Islet of Langerhans (tissue), 1 donor: ENCODE data around the gene FICD.
"Not testable (repeated sequence)": the region's sequence is repeated elsewhere in the genome, so short reads cannot be mapped to it uniquely, and the experiment has no call there.

ENCODE experiments used
- FAIRE-seq: peaks from one replicate; lab custom pipeline; 2011; peaks lifted over from hg19 to GRCh38; lab: Jason Lieb, UNC

The FICD gene

DNA sequence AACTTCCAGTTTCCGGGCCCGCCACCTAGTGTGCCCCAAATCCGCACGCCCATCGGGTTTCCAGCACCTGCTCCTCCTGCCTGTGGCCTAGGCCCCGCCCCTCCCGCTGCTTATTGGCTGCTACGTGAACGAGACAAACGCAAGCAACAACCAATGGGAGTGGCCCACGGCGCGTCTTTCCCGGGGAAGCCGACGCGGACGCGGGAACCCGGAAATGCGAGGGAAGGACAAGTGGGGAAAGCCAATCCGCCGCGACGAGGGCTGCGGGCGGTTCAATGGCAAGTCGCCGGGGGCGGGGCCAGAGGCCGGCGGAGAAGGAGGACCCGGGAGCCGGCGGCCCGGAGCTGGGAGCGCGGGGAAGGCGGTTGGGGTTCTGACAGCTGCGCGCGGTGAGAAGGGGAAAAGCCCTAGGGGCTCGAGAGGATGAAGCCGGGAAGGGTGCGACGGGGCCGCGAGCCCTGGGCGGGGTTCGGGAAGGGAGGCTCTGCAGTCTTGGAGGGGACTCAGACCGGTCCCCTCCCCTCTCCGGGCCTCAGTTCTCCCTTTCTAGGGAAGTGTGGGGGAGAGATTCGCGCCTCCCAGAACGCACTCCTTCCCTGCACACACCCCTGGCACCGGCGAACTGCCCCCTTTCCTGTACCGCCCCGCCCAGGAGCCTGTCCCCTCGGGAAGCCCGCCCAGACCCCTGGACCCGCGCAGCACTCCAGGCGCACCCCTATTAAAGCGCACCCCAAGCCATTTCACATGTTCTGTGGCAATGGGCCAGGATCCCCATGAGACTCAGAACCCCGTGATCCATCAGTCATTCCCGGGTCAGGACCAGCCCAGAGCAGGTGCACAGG, at the start of gene FICD:
TSS of gene FICD (plus strand) at position 305 of the 842 bp plus-strand sequence. CDS start 1,696 bp downstream, outside the sequence.
- no peak for FAIRE-seq

DNA sequence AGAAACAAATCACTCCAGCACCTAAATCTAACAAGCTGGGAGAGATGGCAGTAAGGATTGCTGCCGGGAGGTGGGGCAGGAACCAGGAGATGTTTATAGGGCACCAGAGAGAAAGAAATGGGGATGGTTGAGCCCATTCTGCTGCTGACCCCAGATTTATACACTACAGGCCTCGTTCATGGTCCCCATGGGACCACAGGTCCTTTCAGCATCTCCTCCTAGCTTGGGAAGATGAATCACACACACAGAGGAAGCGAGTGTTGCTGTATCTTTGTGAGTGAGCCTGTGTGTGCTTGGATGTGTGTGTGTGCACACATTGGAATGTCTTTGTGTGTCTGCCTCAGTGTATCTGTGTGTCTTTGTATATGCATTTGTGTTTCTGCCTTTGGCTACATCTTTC, 49.7 kb upstream of the FICD start:
- no peak for FAIRE-seq

DNA sequence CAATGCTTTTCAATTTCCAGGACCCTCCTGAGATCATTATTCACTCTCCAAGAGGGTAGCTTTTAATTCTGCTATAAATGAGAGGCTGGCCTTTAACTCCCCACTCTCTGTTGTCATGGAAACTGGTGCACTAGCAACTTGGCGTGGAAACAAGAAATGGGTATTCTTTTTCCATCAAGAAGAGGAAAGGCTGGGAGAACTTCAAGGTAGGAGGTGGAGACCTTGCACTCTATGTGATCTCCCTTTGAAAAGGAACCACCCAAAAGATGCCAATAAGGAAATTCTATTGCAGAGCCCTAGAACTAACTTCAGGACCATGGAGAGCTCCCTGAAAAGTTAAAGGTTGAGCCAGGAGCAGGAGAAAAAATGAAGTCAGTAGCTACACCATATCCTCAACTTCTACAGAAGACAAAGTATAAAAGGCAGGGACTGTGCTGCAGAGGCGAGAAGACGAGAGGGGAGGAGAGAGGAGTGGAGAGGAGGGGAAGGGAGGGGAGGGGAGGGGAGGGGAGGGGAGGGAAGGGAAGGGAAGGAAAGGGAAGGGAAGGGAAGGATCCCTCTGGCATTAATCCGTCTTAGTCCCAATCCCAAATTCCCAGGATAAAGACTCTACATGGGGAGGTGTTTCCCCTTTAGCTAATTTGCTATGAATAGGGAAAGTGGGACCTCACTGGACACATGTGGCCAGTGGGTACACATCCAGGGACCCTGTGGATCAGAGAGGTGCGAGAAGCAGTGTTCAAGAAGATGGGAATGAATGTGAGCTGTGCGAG, 46.7 kb upstream of the FICD start:
- FAIRE-seq = no peak

DNA sequence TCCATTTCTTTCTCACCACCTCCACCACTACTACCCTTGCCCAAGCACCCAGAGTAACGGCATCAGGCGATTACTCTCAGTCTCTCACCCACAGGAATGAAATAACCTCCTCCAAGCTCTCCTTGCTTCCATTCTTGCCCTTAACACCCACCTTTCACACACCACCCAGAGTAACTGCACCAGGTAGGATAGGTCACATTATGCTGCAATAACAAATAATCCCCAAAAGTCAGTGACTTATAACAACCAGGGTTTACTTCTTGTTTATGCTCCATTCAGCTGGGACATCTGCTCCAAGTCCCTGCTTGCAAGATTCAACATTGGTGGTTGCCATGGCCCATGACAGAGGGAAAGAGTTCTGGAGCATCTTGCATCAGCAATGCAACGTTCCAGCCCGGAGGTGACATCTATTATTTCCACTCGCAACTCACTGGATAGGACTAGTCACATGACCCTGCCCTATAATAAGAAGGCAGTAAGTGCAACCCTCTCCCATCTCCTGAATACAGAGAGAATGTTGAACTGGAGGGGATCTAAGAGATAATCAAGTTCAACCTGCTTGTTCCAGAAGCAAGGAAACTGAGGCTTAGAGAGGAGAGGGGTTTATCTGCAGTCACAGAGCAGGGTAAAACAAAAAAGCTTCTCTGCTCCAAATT, 41.5 kb upstream of the FICD start:
- no peak for FAIRE-seq

DNA sequence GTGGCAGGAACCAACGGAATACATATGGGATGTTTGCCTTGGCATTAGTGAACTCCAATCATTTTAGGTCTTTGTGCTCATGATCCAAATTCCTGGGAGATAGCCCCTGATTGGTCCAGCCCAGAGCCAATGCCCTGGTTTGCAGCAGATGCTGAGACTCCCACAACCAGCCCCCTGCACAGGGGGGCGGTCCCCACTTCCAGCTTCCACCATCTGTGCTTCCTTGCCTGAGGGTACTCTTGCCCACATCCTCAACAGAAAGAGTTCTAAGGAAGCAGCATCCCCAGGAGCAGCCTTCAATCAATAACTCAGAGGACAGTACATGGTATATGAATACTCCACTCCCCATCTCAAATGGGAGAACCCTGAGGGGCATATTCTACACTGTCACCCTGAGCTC, 39.7 kb upstream of the FICD start:
- FAIRE-seq = no peak

DNA sequence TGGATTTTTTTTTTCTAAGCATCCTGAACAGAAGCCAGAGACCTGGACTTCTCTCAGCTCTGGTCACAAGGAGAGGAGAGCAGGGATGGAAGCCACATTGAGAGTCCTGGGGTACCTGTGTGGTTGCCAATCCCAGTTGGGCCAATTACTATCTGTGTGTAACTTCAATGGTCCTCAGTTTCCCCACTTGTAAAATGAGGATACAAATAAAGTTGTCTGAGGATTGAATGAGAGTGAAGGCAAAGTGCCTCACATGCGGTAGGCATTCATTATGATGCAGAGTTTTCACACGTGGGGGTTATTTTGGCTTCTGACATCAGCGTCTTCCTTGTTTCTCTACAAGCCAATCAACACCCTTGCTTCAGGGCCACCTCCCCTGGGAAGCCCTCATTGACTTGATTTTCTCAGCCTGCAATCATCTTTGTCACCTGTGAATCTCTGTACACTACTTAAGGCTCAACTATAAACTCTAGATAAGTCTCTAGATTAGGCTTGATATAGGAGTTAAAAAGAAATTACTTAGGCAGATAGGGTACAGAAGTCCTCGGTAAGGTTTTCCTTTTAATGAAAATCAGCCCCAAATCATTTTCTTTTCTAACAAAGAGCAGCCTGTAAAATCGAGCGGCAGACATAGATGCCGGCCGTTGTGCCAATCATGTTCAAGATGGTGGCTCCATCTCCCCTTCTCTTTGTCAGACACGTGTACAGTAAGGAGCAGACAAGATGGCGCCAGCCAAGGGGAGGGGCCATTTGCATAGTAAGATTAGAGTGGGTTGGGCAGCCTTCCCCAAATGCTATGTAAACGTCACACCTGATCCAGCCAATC, 37.8 kb upstream of the FICD start:
- no peak for FAIRE-seq

DNA sequence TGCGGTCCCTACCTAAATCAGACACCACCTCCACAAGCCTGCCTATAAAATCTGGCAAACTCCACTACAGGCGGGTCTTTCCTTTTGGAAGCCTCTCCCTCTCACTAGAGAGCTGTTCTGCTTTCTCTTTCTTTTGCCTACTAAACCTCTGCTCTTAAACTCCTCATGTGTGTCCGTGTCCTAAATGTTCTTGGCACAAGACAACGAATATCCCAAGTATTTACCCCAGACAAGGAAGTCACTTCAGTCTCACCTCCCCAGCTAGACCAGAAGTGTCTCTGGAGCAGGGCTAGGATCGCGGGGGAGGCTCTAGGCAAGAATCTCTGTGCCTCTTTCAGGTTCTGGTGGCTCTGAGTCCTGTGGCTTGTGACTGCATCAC, 37.2 kb upstream of the FICD start:
- no peak for FAIRE-seq

DNA sequence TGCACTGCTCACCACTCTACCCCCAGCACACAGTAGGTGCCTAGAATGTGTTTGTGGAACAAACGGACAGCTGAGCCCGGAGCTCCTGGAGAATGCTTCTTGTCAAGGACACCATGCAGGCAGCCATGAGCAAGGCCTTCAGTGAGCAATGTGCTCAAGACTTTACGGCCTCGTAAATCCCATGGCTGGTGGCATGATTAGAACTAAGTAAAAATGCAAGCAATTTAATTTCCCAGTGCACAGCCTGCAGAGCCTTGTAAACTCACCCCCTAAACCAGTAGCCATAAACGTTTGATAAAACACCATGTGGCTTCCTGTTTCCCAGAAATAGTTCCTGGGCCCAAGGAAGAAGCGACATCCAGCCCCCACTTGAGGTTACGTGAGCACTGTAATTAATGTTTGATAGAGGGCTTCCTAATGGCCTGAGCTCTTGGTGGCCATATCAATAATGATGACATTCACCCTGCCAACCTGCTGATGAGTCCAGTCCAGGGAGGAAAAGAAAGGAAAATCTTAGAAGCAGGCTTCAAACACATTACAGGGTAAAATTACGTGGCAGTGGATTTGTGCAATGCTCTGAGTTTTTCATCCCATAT, 36.4 kb upstream of the FICD start:
- FAIRE-seq = no peak

DNA sequence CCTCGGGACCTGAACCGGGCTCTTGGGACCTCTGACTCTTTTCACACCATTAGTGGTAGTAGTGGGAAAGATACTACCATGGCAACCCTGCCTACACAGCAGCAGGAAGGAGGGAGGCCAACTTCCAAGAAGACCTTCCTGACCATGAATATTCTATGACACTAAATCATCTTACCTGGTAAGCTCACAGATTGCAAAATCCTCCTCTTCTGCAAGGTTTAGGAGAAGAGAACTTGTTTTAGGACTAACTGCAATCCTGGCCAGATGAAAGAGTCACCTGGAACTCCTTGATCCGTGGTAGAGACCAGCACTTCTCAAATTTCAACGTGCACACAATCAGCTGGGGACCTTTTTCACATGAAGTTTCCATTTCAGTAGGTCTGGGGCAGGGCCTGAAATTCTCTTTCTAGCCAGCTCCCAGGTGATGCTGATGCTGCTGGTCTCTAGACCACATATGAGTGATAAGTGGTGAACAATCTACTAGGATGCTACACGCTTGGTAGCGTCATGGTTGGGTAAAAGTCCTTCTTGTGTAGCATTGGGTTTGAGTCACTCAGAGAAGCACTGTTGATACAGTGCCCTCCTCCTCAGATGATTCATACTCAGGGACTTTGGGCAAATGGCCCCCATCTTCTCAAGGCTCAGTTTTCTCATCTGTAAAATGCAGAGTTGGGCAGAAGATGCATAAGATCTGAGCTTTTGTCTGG, 35.6 kb upstream of the FICD start:
- FAIRE-seq = no peak

DNA sequence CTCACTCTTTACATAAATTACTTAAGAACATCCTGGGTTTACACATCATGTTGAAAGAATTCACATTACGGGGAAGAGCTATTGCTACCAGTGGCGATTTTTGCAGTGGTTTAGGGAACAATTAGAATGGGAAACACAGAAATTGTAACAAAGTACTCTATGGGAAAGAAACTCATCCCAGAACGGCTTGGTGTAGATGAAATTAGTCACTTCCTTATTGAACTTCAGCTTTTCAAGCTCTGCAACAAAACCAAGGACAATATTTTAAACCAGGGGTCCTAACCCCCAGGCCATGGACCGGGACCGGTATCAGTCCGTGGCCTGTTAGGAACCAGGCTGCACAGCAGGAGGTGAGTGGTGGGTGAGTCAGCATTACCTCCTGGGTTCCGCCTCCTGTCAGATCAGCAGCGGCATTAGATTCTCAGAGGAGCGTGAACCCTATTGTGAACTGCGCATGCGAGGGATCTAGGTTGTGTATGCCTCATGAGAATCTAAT, 32.3 kb upstream of the FICD start:
- no peak for FAIRE-seq

DNA sequence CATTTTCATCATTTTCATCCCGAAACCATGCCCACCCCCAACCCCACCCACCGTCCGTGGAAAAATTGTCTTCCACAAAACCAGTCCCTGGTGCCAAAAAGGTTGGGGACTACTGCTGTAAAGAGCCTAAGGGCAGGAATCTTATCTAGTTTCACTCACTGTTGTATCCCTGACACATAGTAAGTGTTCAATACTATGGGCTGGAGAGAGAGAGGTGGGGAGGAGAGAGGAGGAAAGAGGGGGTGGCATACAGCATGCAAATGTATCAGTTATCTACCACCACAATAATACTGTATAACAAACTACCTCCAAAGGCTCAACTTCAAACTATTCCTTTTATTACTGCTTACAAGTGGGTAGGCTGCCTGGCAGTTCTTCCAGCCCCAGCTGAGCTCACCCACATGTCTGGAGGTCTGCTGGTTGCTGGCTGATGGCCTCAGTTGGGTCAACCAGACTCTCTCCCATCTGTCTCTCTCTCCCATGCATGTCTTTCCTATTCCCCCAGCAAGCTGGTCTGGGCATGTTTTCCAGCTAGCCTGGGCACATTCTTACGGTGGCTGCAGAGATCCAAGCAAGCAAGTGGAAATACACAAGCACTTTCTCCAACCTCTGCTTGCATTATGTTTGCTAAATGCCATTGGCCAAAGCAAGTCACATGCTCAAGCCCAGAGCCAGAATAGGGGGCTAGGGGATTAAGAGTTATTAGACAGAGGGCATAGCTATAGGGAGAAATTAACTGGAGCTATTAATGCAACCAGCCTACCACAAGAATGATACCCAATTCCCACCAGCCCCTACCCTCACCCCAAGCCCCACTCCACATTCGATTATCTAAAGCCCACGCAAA, 31.6 kb upstream of the FICD start:
- FAIRE-seq = no peak

DNA sequence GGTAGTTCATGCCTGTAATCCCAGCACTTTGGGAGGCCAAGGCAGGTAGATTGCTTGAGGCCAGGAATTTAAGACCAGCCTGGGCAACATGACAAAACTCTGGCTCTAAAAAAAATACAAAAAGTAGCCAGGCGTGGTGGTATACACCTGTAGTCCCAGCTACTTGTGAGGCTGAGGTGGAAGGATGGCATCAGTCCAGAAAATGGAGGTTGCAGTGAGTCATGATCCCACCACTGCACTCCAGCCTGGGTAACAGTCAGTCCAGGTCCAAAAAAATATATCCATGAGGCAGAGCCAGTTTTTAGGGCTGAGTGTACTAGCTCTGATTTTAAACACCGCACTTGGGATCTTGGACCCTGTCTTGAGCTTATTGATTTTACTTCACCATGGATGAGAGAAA, 30.6 kb upstream of the FICD start:
- no peak for FAIRE-seq

DNA sequence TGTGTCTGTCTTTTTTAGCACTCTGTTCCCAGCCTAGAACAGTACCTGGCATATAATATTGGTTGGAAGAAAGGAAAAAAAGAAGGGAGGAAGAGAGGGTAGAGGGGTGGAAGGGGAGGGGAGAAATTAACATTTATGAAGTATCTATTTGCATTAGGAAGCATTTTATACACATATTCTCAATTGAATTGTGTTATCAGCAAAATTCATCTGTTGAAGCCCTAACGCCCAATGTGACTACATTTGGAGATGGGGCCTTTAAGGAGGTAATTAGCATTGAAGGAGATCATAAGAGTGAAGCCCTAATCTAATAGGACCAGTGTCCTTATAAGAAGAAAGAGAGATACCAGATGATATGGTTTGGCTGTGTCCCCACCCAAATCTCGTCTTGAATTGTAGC, 30.2 kb upstream of the FICD start:
- FAIRE-seq = no peak

DNA sequence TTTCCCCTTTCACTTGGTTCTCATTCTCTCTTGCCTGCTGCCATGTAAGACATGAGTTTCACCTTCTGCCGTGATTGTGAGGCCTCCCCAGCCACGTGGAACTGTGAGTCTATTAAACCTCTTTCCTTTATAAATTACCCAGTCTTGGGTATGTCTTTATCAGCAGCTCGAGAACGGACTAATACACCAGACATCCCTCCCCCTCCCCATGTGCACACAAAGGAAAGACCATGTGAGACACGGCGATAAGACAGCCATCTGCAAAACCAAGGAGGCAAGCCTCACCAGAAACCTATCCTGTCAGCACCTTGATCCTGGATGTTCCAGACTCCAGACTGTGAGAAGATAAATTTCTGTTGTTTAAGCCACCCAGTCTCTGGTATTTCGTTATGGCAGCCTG, 29.7 kb upstream of the FICD start:
- FAIRE-seq = not testable (repeated sequence)

DNA sequence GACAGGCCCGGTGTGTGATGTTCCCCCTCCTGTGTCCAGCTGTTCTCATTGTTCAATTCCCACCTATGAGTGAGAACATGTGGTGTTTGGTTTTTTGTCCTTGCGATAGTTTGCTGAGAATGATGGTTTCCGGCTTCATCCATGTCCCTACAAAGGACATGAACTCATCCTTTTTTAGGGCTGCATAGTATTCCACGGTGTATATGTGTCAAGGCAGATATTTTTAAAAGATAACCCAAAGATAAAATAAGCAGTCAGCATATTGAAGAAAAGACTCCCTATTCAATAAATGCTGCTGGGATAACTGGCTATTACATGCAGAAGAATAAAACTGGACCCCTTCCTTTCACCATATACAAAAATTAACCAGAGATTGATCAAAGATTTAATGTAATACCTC, 28.0 kb upstream of the FICD start:
- FAIRE-seq = not testable (repeated sequence)

DNA sequence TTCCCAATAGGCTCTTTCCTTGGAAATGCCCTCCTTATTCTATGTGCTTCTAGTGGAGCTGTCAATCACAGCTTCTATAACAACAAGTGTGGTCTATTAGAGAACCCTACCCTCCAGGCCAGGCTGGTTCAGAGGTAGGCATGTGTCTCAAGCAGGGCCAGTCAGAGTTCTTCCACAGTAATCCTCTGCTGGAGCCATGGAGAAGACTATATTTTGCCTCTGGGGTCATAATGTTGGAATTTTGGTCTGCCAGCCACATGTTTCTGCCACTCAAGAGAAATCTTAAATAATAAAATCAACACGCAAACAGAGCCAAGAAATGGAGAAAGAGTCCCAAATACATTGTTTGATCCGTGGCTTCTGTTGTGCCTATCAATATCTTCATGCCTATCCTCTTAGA, 23.8 kb upstream of the FICD start:
- FAIRE-seq = no peak

DNA sequence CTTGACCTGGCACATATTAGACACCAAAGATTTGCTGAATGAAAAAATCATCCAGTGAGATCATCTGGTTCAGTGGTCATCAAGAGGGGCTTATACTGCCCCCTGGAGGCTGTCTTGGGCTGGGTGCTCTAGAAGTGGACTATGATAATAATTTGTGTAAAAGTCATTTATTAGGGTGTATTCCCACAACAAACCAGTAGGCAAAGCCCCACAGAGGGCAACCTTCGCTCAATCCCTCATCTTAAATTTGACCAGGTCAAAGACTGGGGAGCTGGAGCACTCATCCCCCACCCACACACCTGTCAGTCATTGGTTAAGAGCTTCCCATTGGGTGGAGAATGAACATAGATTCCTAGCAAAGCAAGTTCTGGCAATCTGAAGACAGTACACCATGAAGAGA, 20.0 kb upstream of the FICD start:
- FAIRE-seq = no peak

DNA sequence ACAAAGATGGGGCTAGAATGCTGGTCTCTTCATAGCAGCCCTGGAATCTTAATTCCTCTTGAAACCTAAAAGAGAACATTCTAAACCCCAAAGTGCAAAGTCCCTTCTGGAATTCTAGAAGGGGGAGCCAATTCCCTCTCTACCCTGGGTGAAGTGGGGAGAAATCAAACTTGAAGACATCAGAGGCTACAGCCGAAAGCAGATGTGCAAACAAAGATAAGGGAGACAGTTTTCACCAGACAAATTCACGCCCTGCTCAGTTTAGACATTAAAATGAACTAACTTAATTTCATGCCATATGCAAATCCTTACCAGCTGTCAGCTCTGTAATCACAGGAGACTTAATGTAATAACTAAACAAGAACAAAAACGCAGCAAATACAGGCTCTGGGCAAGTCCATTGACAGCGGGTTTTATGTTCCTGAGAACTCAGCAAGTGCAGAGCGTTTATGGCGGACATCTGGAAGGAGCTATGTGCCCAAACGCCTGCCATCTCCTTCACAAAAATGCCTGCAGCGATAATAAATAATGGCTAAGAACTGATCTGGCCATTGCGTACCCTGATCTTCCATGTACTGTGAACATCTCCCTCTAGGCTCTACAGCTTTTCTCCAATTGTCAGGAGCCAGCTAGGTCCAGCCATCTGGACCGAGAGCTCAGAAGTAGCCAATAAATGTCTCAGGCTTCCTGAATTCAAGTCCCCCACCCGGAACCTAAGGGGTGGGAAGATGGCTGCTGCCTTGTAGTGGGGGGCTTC, 19.1 kb upstream of the FICD start:
- no peak for FAIRE-seq

DNA sequence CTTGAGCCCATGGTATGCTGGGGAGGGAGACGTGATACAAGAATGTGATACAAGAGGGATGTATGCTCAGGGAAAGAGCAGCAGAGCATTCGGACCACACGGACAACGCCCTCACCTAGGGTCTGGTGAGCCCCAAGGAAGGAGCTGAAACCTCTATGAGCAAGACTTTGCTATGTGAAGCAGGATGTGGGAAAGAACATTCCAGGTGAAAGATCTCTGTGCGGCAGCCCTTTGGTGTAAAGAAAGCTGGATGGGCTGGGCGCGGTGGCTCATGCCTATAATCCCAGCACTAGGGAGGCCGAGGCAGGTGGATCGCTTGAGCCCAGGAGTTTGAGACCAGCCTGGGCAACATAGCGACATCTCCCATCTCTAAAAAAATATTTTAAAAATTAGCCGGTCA, 16.9 kb upstream of the FICD start:
- FAIRE-seq = no peak
